SKM-1 treated with dmso at 0.1 percent for 144 hours (cell line): Measurements from ENCODE around the gene TFB1M.
"Not testable (repeated sequence)": the region's sequence is repeated elsewhere in the genome, so short reads cannot be mapped to it uniquely, and the experiment has no call there.

Experiments
- DNase-seq: peaks from one replicate; lab custom pipeline; 2025; ENCODE audit not compliant: unreplicated experiment; lab: John Stamatoyannopoulos, UW

Gene TFB1M

DNA sequence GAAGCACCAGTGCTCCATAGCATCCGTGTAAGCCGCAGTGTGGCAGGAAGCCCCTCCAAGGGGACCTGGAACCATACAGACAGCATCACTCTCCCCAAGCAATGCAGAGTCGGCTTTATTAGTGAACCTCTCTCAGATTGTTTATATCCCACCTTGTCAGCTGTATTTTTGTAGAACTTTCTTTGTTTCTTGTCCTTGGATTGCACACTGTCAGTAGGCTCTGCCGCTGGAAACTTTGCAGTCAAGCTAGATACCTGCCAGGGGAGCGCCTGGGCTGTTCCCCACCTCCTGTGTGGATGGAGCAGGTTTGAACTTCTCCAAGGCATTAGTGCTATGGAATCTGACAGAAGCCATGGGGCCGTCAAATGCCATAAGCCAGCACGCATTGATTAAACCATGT lies 69.1 kb downstream of the TFB1M start:
- no peak for DNase-seq

DNA sequence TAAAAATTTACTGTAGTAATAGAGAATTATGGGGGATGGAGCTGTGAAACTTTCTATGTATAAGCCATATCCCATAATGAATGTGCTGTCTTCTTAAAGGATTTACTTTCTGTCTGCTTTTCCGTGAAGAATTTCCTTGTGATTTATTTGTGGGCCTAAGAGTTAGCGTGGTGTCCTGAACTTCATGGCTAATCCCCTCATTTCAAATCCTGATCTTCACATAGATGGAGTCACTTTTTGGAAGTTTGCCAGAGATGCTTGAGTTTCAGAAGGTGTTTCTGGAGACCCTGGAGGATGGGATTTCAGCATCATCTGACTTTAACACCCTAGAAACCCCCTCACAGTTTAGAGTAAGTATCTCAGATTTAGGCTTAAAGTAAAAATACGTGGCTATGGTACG lies 69.8 kb downstream of the TFB1M start:
- no peak for DNase-seq

DNA sequence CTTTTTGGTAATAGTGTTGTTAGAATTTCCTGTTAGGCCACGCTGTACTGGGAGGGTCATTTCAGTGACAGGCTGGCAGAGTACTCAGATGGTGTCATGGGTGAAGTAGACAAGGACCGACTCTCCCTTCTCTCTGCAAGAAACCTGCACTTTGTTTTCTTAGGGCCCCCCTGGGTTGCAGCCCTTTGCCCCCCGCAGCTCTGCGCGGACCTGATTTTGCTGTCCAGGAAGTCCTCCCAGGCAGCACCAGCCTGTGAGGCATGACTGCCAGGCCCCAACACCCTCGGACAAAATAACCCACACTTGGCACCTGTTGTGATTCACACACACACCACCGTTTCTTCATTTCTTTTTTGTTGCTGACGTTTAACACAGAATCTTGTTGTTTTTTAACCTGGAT lies 72.3 kb downstream of the TFB1M start:
- no peak for DNase-seq

DNA sequence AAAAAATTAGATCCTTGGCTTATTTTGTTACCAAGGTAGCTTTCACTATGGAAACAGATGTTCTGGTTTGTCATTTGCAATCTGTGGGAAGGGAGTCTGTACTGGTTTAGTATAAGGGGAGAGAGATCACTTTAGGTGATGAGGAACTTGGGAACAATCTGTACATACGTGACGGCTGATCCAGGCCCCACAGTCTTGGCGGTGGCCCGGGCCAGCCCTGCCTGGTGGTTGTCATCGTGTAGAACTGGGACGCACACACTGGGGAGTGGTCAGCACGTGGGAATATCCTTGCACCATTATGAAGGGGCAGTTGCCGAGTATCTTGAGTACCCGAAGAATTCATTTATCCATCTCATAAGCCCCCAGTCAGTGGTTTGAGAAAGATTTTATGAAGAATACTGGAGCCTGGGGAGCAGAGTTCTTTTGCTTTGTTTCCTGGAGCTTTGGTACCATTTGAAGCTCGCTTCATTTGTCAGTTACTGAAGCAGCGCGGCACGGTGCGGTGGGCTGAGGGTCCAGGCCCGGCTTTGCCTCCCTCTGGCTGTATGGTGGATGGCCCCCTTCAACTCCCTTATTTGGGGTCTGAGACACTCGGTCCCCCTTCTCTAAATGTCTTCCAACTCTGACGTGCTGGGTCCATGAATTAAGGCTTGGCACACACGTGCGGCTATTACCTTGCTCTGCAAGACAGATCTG lies 73.2 kb downstream of the TFB1M start:
- DNase-seq: no peak

DNA sequence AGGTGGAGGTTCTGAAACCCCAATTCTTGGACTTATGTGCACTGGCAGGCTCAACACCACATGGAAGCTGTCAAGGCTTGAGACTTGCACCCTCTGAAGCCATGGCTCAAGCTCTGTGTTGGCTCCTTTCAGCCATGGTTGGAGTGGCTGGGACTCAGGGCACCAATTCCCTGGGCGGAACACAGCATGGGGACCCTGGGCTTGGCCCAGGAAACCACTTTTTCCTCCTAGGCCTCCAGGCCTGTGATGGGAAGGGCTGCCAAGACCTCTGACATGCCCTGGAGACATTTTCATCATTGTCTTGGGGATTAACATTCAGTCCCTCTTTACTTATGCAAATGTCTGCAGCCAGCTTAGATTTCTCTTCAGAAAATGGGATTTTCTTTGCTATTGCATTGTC lies 76.7 kb downstream of the TFB1M start:
- DNase-seq: no peak

DNA sequence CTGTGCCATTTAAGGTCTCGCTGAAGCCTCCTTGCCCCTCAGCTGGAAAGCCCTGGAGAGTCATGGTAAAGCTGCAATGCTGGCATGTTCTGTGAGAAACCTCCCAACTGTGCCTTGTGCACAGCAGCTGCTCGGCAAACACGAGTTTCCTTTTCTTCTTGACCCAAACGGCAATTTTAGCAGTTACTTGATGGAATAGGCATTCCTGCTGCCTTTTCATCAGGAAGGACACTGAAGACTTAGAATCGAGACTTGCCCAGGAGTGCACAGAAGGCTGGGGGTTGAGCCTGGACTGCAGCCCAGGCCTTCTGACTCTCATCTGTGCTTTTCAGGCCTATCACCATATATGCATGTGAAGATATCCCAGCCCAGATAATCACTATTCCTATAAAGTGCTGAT lies 79.2 kb downstream of the TFB1M start:
- DNase-seq: no peak

DNA sequence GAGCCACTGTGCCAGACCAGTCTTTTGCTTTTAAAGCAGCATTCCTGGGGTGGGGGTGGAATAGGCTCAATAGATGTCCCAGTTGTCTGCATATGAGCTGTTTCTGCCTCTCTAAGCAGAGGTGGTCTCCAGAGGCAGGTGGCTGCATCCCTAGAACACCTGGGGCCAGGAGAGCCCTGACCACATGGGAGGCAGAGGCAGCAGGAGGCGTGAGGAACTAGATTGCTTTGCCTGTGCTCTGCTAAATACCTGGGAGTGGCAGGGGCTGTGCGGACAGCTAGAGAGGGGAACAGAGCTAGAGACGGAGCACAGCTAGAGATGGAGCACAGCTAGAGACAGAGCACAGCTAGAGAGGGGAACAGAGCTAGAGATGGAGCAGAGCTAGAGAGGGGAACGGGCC lies 79.6 kb downstream of the TFB1M start:
- DNase-seq: no peak

DNA sequence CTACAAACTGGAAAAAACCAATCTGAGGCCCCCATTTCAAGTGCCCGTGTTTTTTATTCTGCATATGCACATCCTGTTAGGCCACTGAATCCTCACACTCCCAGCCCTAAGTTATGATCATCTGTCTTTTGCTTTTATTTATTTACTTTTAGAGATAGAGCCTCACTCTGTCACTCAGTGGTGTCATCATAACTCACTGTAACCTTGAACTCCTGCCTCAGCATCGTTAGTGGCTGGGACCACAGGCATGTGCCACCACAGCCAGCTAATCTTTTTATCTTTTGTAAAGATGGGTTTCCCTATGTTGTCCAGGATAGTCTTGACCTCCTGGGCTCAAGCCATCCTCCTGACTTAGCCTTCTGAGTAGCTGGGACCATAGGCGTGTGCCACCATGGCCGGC lies 80.1 kb downstream of the TFB1M start:
- no peak for DNase-seq

DNA sequence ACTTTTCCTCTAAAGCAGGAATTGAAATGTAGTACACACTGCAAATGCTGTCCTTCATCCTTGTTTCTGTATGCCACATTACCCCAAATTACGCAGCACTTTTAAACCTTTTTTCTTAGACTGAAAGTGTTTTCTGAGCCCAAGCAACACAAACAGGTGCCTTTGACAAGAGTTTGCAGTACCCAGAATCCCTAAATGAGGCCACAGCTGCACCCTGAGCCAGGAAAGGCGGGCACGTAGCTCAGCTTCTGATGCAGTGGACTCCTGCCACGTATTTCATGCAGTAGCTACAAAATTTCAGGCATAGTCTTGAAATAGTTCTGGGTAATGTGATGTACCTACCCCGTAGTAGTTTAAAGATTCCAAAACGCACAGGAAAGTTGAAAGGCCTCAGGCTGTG lies 81.4 kb downstream of the TFB1M start:
- DNase-seq: no peak

DNA sequence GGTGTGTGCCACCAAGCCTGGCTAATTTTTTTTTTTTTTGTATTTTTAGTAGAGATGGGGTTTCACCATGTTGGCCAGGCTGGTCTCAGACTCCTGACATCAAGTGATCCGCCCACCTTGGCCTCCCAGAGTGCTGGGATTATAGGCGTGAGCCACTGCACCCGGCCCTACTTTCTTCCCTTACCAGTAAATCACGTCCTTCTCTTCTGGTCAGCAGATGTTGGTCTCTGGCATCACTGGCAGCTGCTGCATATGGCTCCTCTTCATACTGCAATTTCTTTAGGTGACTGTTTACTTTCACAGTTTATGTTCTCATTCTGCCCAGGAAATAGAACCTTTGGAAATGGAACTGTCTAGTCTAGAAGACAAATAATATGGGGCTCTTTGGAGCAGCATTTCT lies 83.3 kb downstream of the TFB1M start:
- not testable (repeated sequence) for DNase-seq

DNA sequence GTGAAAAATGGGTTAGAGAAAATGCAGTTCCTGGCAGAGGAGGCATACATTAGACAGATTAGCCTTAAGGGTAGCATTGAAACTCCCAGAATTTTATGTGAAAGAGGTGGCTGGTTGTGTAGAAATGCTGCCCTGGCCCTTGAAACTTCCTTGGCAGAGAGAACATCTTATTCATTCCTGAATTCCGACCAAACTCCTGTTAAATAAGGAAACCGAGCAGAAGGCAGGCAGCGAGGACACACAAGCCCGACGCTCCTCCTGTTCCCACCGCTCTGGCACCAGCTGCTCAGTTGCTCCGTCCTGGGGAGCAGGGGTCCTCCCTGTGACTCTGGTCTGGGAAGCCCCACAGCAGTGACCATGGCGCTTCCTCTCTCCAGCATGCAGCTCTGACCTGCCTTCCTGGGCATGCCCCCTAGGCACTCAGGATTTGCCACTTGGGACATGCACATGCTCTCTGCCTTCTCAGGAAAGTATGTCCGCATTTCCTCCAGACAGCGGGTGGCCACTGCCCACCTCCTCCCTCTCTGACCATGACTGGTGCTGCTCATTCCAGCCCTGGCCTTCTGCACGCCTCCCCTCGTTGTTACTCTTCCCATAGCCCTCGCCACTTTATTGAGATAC lies 85.6 kb downstream of the TFB1M start:
- DNase-seq: no peak

DNA sequence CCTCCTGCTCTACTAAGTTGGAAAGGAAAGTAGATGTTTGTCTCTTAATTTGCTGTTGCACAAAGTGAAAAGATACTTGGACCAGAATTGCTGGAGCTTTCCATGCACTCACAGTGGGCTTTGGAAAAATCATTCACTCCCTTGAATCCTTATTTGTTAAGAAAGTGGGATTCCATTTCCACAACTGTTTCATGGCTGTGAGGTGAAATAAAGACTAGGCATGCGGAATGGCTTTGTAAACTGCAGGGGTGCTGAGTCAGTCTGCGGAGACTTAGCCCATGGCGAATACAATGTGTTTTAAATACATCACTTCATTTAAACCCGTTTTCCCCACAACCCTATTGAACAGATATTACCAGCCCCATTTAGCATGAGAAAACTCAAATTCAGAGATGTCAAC lies 87.2 kb downstream of the TFB1M start:
- DNase-seq: no peak

DNA sequence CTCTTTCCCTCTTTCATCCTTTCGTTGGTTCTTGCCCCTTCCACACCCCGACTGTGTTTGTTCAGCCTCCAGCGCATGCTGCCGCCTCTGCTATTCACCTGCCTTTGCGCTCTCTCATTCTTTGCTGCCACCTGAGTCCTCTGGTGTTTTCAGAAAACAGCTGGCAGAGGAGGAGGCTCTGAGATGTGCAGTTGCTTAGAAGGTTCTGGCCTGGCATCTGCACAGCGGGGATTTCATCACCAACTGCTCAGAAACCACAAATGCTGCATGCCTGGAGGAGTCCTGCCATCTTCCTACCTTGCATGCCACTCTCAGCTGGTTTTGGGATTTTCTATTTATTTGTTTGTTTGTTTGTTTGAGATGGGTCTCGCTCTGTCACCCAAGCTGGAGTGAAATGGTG lies 89.7 kb downstream of the TFB1M start:
- DNase-seq: no peak

DNA sequence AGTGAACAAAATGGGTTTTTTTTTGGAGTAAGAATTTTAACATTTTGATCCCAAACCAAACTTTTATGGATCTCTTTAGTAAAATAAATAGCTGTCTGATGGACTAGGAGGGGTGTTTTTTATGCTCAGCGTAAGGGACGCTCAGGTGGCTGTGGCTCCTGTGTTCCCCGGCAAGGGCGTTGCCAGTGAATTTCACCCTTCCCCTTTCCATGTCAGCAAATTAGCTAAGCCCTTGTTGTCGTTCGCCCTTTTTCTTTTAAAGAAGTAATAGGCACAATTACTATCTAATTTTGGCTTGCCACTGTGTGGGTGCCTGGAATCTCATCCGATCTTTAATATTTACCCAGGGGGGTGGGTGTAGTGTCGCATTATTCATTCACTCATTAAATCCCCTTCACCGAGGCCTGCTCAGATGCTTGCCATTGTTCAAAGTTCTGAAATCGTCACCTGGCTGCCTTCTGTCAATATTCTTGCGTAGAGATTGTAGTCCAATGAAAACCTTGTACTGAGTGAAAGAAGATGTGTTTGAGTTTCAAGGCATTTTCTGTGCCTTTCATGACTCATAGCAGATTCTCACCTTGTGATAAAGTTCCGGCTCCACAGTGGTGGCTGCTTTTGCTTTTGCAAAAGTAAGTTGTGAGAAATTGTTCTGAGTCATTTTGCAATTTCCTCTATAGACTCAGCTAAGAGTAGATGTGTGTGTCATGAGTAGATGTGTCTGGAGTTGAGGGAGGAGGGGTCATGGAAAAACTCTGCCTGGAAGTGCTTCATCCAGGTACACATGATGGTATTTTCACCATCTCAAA lies 90.4 kb downstream of the TFB1M start:
- DNase-seq: peak; percentile 70

DNA sequence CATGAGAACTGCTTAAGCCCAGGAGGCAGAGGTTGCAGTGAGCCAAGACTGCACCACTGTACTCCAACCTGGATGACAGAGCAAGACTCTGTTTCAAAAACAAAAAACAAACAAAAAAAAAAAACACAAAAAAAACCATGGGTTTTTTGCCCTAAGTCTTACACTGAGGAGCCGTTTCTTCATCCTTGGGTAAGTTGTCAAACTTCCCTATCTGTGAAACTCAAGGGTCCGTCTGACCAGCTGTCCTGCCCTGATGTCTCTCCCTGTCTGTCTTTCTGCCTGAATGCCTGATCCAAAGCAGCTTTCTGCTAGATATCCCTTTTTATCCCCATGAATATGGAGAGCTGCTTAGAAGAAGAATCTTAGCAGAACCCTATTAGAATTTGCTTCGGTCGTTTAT lies 91.8 kb downstream of the TFB1M start:
- peak; percentile 19 for DNase-seq

DNA sequence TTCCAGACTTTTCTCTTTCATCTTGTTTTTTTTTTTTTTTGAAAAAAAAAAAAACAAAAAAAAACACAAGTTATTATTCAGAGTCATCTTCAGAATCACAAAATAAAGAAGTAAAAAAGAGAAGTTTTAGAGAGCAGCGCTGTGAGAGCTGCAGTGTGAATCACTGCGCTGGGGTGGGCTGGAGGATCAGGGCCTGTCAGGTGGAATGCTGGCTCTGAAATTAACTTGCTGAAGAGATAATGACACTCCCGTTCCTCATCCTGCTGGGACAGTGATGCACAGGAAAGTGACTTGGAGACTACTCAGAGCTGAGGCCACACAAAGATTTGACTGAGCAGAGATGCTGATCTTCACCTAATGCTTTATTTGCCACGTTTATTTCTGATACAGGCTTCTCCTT lies 93.2 kb downstream of the TFB1M start:
- no peak for DNase-seq

DNA sequence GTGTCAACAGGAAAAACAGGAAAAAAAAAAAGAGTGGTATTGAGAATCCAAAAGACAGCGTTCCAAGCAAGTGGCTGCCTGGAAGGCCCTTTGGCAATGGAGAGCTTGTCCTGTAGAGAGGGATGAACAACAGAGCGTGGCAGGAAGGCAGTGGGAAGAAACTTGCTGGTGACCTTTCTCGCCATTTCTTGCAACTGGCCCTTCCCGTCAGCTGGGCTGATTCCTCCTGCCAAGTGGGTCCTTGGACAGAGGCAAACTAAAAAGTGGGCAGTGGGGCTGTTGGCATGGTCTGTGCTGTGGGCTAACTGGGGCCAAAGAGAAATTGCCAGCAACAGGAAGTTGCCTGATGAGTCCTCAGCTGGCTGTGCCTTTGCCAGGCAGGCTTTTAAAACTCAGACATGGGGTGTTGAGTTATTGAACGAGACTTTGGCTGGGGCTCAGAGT lies 94.4 kb downstream of the TFB1M start:
- DNase-seq: no peak

DNA sequence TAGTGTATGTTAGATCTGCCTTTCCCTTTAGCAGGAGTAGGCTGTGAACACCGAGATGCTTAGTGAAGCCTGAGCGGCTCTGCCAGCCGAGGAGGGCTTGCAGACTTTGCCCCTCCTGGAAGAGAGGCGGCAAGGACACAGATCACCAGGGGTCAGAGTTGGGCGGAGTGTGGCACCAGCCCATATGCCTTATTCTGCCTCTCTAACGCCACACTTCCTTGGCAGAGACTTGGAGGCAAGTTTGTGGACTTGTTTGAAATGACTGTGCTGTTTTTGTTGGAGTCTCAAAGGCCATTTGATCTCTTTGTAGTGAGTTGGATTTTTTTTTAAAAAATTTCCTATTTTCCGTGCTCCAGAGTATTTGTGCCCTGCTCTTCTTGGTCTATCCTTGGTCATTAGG lies 95.0 kb downstream of the TFB1M start:
- DNase-seq: no peak

DNA sequence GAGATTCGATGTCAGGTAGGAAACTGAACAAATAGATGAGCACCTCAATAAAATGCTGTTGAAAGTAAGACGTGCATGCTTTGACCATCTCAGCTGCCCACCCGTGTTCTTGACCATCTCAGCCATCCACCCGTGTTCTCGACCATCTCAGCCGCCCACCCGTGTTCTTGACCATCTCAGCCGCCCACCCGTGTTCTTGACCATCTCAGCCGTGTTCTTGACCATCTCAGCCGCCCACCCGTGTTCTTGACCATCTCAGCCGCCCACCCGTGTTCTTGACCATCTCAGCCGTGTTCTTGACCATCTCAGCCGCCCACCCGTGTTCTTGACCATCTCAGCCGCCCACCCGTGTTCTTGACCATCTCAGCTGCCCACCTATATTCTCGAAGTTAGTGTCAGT lies 95.6 kb downstream of the TFB1M start:
- DNase-seq: not testable (repeated sequence)

DNA sequence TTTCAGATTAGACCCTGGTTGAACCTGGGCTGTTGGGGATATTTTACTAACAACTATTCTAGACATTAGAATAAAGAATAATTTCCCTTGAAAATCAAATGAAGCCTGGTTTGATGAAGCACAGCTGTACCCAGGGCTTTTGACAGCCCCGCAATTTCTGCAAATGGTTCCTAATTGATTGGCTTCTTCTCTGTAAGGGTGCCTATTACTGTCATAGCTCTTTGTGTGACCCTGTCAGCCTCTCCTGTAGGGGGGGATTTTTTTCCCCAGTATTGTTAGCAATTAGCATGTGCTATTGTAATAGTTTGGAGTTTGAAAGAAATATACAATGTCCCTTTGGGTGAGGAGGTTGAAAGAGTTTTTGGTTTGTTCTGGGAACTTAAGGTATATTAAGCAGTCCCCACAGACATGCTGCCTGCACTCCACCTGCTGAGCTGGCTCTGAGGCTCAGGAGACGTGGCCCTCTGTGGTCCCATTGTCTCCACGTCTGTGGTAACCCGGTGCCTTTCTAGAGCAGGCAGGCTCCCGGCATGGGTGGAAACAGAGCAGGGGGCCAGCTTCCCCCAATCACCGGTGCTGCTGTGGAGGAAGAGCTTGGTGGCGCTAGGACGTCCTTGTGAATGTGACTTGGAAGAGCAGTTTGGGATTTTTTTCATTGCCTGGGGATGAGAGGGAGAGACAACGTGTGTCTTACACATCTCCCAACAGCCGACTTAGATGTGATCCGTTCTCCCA lies 97.8 kb downstream of the TFB1M start:
- DNase-seq: no peak

DNA sequence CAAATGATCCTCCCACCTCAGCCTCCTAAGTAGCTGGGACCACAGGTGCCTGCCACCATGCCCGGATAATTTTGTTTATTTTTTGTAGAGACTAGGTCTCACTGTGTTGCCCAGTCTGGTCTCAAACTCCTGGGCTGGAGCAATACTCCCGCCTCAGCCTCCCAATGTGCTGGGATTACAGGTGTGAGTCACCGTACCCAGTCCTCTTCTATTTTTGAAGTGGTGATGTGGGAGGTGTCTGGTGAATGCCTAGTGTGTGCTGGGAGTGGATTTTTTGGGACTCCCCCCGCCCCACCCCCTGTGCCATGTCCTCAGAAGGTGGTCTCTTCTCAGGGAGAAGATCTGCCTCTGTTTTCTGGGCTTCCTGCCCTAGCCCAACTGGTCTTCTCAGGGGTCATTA lies 98.4 kb downstream of the TFB1M start:
- no peak for DNase-seq
